Uterus (tissue), 4 donors: ENCODE results near the gene RSAD2. TPM values are rescaled to one million over a fixed set of nuclear protein-coding genes. Genes with fewer than 3 reads are reported as not detected.

ENCODE experiments used
- DNase-seq, 2 donors: peaks; one replicate each; pipeline ENCODE4 v3.0.0-alpha.2; 2019 to 2020
- H3K27ac ChIP-seq, 2 donors: fragments of 200-600 bp; sonication (generic); 1 replicate in 1 of 2; 2 replicates in 1 of 2; pipeline ENCODE4 v1.5.1; 2016 to 2018
- H3K27me3 ChIP-seq, 2 donors: fragments of 200-600 bp; sonication (generic); one replicate each; pipeline ENCODE4 v1.5.1; 2018 to 2019; ENCODE audit warnings: control low read depth in 1 of 2
- H3K36me3 ChIP-seq, 2 donors: fragments of 200-600 bp; sonication (generic); one replicate each; pipeline ENCODE4 v1.5.1; 2019; ENCODE audit warnings: control low read depth in 1 of 2
- H3K4me1 ChIP-seq, 2 donors: fragments of 200-600 bp; sonication (generic); one replicate each; pipeline ENCODE4 v1.5.1; 2018 to 2019; ENCODE audit warnings: control low read depth in 1 of 2
- H3K4me3 ChIP-seq, 2 donors: fragments of 200-600 bp; sonication (generic); 1 replicate in 1 of 2; 2 replicates in 1 of 2; pipeline ENCODE4 v1.5.1; 2018 to 2019; ENCODE audit warnings: mild to moderate bottlenecking in 1 of 2
- H3K9me3 ChIP-seq, 2 donors: fragments of 200-600 bp; sonication (generic); one replicate each; pipeline ENCODE4 v1.5.1; 2019; ENCODE audit warnings: control low read depth in 1 of 2
- CTCF ChIP-seq, 4 experiments: fragments of 200-600 bp in 2 of 4; fragments of 450-650 bp in 2 of 4; sonication (generic) in 2 of 4; IDR thresholded peaks; one replicate each; pipeline ENCODE4 v1.5.1; 2016 to 2019; ENCODE audit warnings: antibody characterized with exemption in 4 of 4, mild to moderate bottlenecking in 2 of 4, moderate library complexity in 1 of 4
- POLR2A ChIP-seq, 2 donors: fragments of 450-650 bp; IDR thresholded peaks; one replicate each; pipeline ENCODE4 v1.6.1; 2016; ENCODE audit warnings: antibody characterized with exemption in 2 of 2, mild to moderate bottlenecking in 1 of 2, moderate library complexity in 1 of 2
- intact Hi-C: fragments of 100-400 bp; cut with DNase I; formaldehyde crosslinking; loops from one replicate; pipeline ENCODE4 v1.15.1; 2023; ENCODE audit warnings: low total_unique reads
- total RNA-seq, 4 donors: library from RNA; depleted of rRNA in 3 of 4; stranded (reverse); fragments of >200 nt in 3 of 4; gene quantifications; one replicate each; pipeline versions ENCODE4 v1.1.0 to v1.2.4, GENCODE V29; 2014 to 2023
- donor health status: DM: yes; HTN: yes; CAD: no.

The RSAD2 gene
- 10 to 100 TPM in 2 of 4 donors, under 1 TPM in 2; 0.29 to 14.7 (median 6.3) TPM for total RNA-seq

GRCh38 chr2:6877402-6878304 lies at the start of gene RSAD2:
Gene RSAD2, plus strand, starts transcription at chr2:6877777. Its CDS starts 24 bp downstream, at chr2:6877801.
- Histone ChIP-seq H3K9me3 (no peaks in the 10 kb centered on the region), H3K4me3 (peak within 1 kb of the TSS; percentile 41 to 51), H3K36me3 (no peaks in the 10 kb centered on the region), H3K27ac (peak within 1 kb of the TSS; percentile 64 to 75), H3K27me3 (no peaks in the 10 kb centered on the region), H3K4me1 (no peaks in the 10 kb centered on the region)
- TF ChIP-seq POLR2A (IDR thresholded peaks at IDR 0.05) (no peak), CTCF (IDR thresholded peaks at IDR 0.05) (peak in 2 of 4 experiments; percentile 9 to 17)
- intact Hi-C loops, result no loop called here
- DNase-seq, result peak; percentile 36

GRCh38 chr2:6828299-6828584 lies 49.3 kb upstream of the RSAD2 start:
- Histone ChIP-seq H3K36me3 (no peaks in the 10 kb centered on the region), H3K27ac (peak overlapping the region in 1 of 2 donors; percentile 36), H3K4me1 (no peaks in the 10 kb centered on the region), H3K4me3 (no peak overlapping the region), H3K27me3 (no peaks in the 10 kb centered on the region), H3K9me3 (no peaks in the 10 kb centered on the region)
- intact Hi-C loops, result no loop called here
- DNase-seq, result no peak
- no peak for TF ChIP-seq POLR2A (IDR thresholded peaks at IDR 0.05)
- peak; percentile 29 to 61 (median 48) for TF ChIP-seq CTCF (IDR thresholded peaks at IDR 0.05)

- intact Hi-C loops, result no loop called here
- no peak for TF ChIP-seq CTCF (IDR thresholded peaks at IDR 0.05)
- no peak for TF ChIP-seq POLR2A (IDR thresholded peaks at IDR 0.05)
- Histone ChIP-seq H3K4me3 (no peak overlapping the region), H3K9me3 (no peaks in the 10 kb centered on the region), H3K27ac (no peak overlapping the region), H3K4me1 (no peaks in the 10 kb centered on the region), H3K36me3 (no peaks in the 10 kb centered on the region), H3K27me3 (no peaks in the 10 kb centered on the region)
- no peak for DNase-seq
Observed at GRCh38 chr2:6831229-6831628, 46.3 kb upstream of the RSAD2 start.

- TF ChIP-seq POLR2A (IDR thresholded peaks at IDR 0.05), result no peak
- Histone ChIP-seq H3K4me3 (no peak overlapping the region), H3K27me3 (no peaks in the 10 kb centered on the region), H3K9me3 (no peaks in the 10 kb centered on the region), H3K4me1 (no peaks in the 10 kb centered on the region), H3K27ac (no peak overlapping the region), H3K36me3 (no peaks in the 10 kb centered on the region)
- intact Hi-C loops, result no loop called here
- DNase-seq, result no peak
Observed at GRCh38 chr2:6832596-6833299, 44.8 kb upstream of the RSAD2 start.

GRCh38 chr2:6833300-6833604 lies 44.3 kb upstream of the RSAD2 start:
- no peaks in the 10 kb centered on the region for H3K9me3 ChIP-seq
- no peak for DNase-seq
- intact Hi-C loops, result no loop called here
- H3K4me3 ChIP-seq, result no peak overlapping the region
- H3K36me3 ChIP-seq, result no peaks in the 10 kb centered on the region
- no peak overlapping the region for H3K27ac ChIP-seq
- H3K4me1 ChIP-seq, result no peaks in the 10 kb centered on the region
- TF ChIP-seq POLR2A (IDR thresholded peaks at IDR 0.05) (no peak), CTCF (IDR thresholded peaks at IDR 0.05) (no peak)
- no peaks in the 10 kb centered on the region for H3K27me3 ChIP-seq
